ENCODE results near the gene PRKCD. TPM values are rescaled to one million over a fixed set of nuclear protein-coding genes. Genes with fewer than 3 reads are reported as not detected.

PRKCD gene
- polyA plus RNA-seq, 5 donors = 38.6 to 54.7 (median 52.4) TPM

GRCh38 chr3:53169045-53169831, 8.2 kb downstream of the PRKCD start:
- DNase-seq = no peak

GRCh38 chr3:53169832-53170324, 8.9 kb downstream of the PRKCD start:
- DNase-seq = no peak

- DNase-seq = no peak
Measured at GRCh38 chr3:53170325-53171063, 9.5 kb downstream of the PRKCD start.

- no peak for DNase-seq
Measured at GRCh38 chr3:53171064-53171418, 10.0 kb downstream of the PRKCD start.

- DNase-seq = no peak
Measured at GRCh38 chr3:53171827-53172505, 11.0 kb downstream of the PRKCD start.

- no peak for DNase-seq
Measured at GRCh38 chr3:53173107-53173506, 12.1 kb downstream of the PRKCD start.

- DNase-seq = no peak
Measured at GRCh38 chr3:53174346-53175250, 13.6 kb downstream of the PRKCD start.

GRCh38 chr3:53175613-53176540, 14.9 kb downstream of the PRKCD start:
- DNase-seq = no peak

- no peak for DNase-seq
Measured at GRCh38 chr3:53178246-53178645, 17.2 kb downstream of the PRKCD start.

- DNase-seq = no peak
Measured at GRCh38 chr3:53179580-53179979, 18.6 kb downstream of the PRKCD start.

- DNase-seq = no peak
Measured at GRCh38 chr3:53180305-53181023, 19.5 kb downstream of the PRKCD start.

- DNase-seq = no peak
Measured at GRCh38 chr3:53181024-53181371, 20.0 kb downstream of the PRKCD start.

GRCh38 chr3:53181528-53181927, 20.5 kb downstream of the PRKCD start:
- DNase-seq = no peak

- no peak for DNase-seq
Measured at GRCh38 chr3:53182764-53183355, 21.9 kb downstream of the PRKCD start.

- no peak for DNase-seq
Measured at GRCh38 chr3:53183514-53183913, 22.5 kb downstream of the PRKCD start.

- no peak for DNase-seq
Measured at GRCh38 chr3:53184701-53185100, 23.7 kb downstream of the PRKCD start.

- DNase-seq = no peak
Measured at GRCh38 chr3:53185761-53186465, 24.9 kb downstream of the PRKCD start.

- no peak for DNase-seq
Measured at GRCh38 chr3:53186726-53187125, 25.7 kb downstream of the PRKCD start.

- no peak for DNase-seq
Measured at GRCh38 chr3:53187430-53187829, 26.4 kb downstream of the PRKCD start.

Measured in right lung (tissue), 5 donors.